GM13977 (cell line): ENCODE data around the gene PRR35.

Experiments used
- DNase-seq: peaks from one replicate; pipeline ENCODE4 v3.0.0; 2012; ENCODE audit warnings: low spot score
- in situ Hi-C: fragments of 300-500 bp; cut with MboI; formaldehyde crosslinking; loops from one replicate; pipeline ENCODE4 v1.12.0; 2022; ENCODE audit warnings: low sequenced_read_pairs, low pct_unique_long_range_greater_than_20kb, mixed read lengths, inconsistent platforms; ENCODE audit not compliant: unreplicated experiment
- TF ChIP-seq, protein P1 (sequence below): IDR thresholded peaks from 2 replicates; pipeline ENCODE4 v1.5.1; 2012; ENCODE audit warnings: mild to moderate bottlenecking, control low read depth; ENCODE audit not compliant: insufficient read depth; ENCODE audit errors: extremely low read depth, missing control alignments

Gene PRR35

DNA sequence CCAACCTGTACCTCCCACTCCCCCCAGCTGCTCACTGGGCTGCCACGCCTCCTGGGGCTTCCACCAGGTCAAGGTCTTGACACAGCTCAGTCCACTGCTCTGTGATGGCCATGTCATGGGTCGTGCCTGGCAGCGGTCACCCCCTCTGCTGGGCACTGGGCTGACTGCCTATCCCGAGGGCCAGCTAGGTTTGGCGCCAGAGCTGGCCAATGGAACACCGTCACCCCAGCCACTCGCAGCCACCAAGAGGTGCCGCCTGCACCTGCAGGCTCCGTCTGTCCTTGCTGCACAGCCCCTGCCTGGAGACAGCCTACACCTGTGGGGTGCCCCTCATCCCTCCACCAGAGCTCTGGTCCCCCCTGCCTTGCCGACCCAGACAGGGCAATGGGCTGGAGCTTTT lies 25.2 kb downstream of the PRR35 start:
- in situ Hi-C loops: no loop called here
- DNase-seq: no peak
- TF ChIP-seq, protein P1, sequence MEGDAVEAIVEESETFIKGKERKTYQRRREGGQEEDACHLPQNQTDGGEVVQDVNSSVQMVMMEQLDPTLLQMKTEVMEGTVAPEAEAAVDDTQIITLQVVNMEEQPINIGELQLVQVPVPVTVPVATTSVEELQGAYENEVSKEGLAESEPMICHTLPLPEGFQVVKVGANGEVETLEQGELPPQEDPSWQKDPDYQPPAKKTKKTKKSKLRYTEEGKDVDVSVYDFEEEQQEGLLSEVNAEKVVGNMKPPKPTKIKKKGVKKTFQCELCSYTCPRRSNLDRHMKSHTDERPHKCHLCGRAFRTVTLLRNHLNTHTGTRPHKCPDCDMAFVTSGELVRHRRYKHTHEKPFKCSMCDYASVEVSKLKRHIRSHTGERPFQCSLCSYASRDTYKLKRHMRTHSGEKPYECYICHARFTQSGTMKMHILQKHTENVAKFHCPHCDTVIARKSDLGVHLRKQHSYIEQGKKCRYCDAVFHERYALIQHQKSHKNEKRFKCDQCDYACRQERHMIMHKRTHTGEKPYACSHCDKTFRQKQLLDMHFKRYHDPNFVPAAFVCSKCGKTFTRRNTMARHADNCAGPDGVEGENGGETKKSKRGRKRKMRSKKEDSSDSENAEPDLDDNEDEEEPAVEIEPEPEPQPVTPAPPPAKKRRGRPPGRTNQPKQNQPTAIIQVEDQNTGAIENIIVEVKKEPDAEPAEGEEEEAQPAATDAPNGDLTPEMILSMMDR: no peak

DNA sequence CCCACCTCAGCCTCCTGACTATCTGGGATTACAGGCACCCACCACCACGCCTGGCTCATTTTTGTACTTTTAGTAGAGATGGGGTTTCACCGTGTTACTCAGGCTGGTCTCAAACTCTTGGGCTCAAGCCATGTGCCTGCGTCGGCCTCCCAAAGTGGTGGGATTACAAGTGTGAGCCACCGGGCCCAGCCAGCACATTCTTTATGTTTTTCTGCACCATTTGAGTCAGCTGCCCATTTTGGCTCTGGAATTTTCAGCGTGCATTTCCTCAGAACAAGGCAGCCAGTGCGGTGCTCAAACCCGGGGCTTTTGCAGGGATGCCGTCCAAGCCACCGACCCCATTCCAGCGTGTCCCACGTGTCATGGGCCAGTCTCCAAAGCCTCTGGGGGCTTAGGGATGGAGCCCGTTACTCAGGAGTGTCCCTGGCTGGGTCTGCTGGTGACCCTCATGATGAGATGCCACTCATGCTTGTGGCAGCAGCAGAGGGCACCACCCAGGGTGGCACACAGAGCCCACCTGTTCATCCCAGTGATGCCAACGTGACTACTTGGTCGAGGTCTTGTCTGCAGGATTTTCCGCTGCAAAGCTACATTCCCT lies 26.0 kb downstream of the PRR35 start:
- TF ChIP-seq, protein P1: no peak

DNA sequence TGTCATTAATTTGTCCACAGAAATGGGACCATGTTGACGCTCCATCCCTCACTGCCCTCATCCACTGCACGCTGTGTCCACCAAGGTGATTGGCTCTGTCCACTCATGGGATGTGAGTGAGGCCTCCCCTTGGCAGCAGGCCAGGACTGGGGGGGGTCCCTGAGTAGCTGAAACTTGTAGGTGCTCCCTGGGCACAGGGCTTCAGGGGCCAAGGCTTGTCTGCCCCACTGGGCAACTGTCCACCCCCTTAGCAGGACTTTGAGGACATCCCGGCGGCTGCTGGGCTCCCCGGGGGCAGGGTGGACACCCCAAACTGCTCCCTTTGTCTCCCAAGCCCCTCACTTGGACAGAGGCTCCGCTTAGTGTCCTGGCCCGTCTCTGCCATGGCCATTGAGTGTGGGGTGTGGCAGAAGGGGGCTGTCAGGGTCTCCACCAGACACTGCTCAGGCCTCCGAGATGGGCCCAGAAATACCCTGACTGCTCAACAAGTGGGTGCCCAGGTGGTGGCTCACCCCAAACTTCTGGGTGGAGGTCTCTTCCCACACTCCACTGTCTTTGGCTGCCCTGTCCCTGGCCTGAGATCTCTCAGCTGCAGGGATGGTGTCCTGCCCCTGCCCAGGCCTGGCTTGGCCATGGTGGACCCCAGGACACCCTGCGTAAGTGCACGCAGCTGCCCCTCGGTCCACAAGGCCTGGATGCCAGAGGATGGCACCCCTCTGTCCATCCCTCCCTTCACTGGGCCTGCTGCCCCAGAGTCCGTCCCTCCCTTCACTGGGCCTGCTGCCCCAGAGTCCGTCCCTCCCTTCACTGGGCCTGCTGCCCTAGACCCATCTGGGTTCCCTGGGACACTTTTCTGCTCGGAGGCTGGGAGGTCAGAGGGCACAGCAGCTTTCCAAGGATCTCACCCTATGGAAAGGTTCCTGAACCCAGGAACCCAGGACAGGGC lies 26.7 kb downstream of the PRR35 start:
- in situ Hi-C loops: no loop called here
- TF ChIP-seq, protein P1: no peak
- DNase-seq: no peak

More for the DNA sequence above, 26.0 kb downstream of the PRR35 start:
- DNase-seq: no peak
- in situ Hi-C loops: no loop called here

DNA sequence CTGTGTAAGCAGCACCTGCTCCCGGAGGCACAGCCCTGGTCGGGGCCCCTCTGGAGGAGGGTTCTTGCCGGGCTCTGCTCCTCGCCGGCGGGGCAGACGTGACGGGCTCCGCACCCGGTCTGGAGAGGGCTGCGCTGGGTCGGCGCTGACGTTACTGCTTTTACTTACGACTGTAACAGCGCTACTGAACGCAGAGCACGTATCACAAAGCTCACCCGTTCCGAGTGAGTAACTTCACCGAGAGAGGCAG lies 28.4 kb downstream of the PRR35 start:
- TF ChIP-seq, protein P1: no peak
- in situ Hi-C loops: no loop called here
- DNase-seq: no peak

DNA sequence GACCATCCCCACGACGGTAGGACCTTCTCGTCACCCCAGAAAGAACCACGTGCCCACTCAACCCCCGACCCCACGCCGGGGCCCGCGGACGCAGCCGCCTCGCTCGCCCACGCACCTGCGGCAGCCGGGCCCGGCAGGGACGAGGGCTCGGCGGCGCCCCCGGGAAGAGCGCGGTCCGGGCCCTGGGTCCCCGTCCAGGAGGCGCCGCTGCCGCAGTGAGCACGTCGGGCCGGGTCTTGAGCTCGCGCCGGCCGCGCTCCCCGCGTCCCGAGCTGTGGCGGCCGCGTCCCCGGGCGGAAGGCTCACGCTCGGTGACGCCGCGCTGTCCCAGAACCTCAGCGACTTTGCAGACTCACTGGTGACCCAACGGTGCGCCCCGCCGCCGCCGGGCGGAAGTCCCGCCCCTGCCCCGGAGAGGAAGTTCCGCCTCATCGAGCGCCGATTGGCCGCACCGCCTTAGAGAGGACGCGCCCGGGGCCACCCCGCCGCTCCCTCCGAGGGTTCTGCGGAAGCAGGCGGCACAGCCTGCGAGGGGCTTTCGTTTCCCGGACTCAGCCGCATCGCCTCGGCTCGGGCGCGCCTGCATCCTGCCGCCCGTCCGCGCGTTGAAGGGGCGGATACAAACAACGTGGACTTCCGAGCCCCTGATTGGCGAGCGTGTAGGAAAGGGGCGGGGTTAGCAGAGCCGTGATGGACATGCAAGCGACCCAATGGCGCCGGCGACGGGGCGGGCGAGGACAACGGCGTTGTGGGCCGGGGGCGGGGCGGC lies 28.9 kb downstream of the PRR35 start:
- TF ChIP-seq, protein P1: no peak
- in situ Hi-C loops: no loop called here
- peak; percentile 95 for DNase-seq

DNA sequence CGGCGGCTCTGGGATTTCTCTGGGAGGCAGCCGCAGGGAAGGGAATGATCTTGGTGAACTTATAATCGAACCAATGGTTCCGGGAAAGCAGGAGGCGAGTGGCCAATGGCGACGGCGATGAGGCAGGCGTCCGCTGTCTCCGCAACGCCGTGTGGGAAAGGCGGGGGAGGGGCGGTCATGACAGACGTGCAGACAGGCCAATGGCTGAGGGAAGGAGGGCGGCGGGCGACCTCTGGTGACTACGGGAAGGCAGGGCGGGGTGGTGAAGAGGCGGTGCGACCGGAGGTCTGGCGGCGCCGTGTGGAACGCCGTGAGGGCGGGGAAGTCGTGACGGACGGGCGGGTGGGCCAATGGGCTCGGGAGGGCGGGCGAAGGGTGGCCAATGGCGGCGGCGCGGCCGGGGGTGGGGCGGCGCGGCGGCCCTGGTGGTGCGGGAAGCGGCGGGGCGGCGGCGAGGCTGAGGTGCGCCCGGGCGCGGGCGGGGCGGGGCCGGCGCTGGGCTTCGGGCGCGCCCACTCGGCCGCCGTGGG lies 29.5 kb downstream of the PRR35 start, which contains the start of gene RAB40C:
Gene RAB40C, plus strand, starts transcription at position 409 of the 530 bp plus-strand sequence. CDS start 226 bp downstream, outside the sequence.
- peak; percentile 100 for DNase-seq
- in situ Hi-C loops: no loop called here
- TF ChIP-seq, protein P1: peak; percentile 18
